Measurements from ENCODE around the gene PARP15.

PARP15 gene

DNA sequence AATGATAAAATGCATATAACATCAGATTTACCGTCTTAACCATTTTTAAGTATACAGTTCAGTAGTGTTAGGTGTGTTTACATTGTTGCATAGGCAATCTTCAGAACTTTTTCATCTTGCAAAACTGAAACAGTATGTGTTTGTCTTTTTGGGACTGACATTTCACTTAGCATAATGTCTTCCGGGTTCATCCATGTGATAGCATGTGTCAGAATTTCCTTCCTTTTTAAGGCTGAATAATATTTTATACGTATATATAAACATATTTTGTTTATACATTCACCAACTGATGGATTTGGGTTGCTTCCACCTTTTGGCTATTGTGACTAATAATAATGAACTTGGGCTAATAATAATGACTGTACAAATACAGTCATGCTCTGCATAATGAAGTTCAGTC is 3.0 kb downstream of the PARP15 start:
- H3K79me2 ChIP-seq (ENCODE audit: control insufficient read depth, insufficient read depth, low read length, poor library complexity): peaks cover 2% of the 10 kb centered on the region
- H2AK5ac ChIP-seq (ENCODE audit: low read length): no peak overlapping the region
- peaks cover 3% of the 10 kb centered on the region for H3K9me3 ChIP-seq (ENCODE audit: insufficient read depth, low read depth, low read length)
- H3K4me3 ChIP-seq (ENCODE audit: low read depth, low read length): no peak overlapping the region
- no peak overlapping the region for H2BK120ac ChIP-seq (ENCODE audit: insufficient read depth, low read length, poor library complexity)
- no peak overlapping the region for H3K18ac ChIP-seq (ENCODE audit: low read length)
- no peak overlapping the region for H3K4me2 ChIP-seq (ENCODE audit: low read length)
- no peak overlapping the region for H4K91ac ChIP-seq (ENCODE audit: low read depth, low read length)
- WGBS (ENCODE audit: extremely low coverage, insufficient coverage, insufficient read length): no CpG with 5 or more reads among the region's 3 CpGs
- H3K4me1 ChIP-seq (ENCODE audit: control insufficient read depth in 1 of 2, insufficient read depth in 2 of 2, low read length in 2 of 2): peaks cover 0 to 6% of the 10 kb centered on the region in 2 experiments
- no peak for DNase-seq
- H3K79me1 ChIP-seq (ENCODE audit: low read length): no peaks in the 10 kb centered on the region
- H4K12ac ChIP-seq (ENCODE audit: low read depth, low read length): no peak overlapping the region
- no peak overlapping the region for H4K8ac ChIP-seq (ENCODE audit: low read depth, low read length)
- no peak overlapping the region for H2BK12ac ChIP-seq (ENCODE audit: low read length)
- no peak overlapping the region for H3K14ac ChIP-seq (ENCODE audit: low read length)
- peaks cover 6% of the 10 kb centered on the region for H3K27me3 ChIP-seq (ENCODE audit: insufficient read depth, low read length)
- H3K27ac ChIP-seq (ENCODE audit: low read depth, low read length): no peak overlapping the region
- H3K23ac ChIP-seq (ENCODE audit: low read length): no peak overlapping the region
- H3K4ac ChIP-seq (ENCODE audit: low read depth, low read length): no peak overlapping the region
- no peaks in the 10 kb centered on the region for H3K36me3 ChIP-seq (ENCODE audit: control insufficient read depth in 1 of 2, insufficient read depth in 2 of 2, low read length in 2 of 2)
- no peak overlapping the region for H2AFZ ChIP-seq (ENCODE audit: insufficient read depth, low read length, poor library complexity)
- no peak overlapping the region for H3K9ac ChIP-seq (ENCODE audit: low read length)
- H2BK5ac ChIP-seq (ENCODE audit: low read depth, low read length, poor library complexity): no peak overlapping the region

- Histone ChIP-seq H4K91ac (ENCODE audit: low read depth, low read length) (no peak overlapping the region), H3K36me3 (ENCODE audit: control insufficient read depth in 1 of 2, insufficient read depth in 2 of 2, low read length in 2 of 2) (no peaks in the 10 kb centered on the region), H3K27me3 (ENCODE audit: insufficient read depth, low read length) (peaks cover 6% of the 10 kb centered on the region), H2BK12ac (ENCODE audit: low read length) (no peak overlapping the region), H2BK5ac (ENCODE audit: low read depth, low read length, poor library complexity) (no peak overlapping the region), H2BK120ac (ENCODE audit: insufficient read depth, low read length, poor library complexity) (no peak overlapping the region), H3K9ac (ENCODE audit: low read length) (no peak overlapping the region), H3K4me2 (ENCODE audit: low read length) (no peak overlapping the region), H3K14ac (ENCODE audit: low read length) (no peak overlapping the region), H3K79me2 (ENCODE audit: control insufficient read depth, insufficient read depth, low read length, poor library complexity) (peaks cover 2% of the 10 kb centered on the region), H4K12ac (ENCODE audit: low read depth, low read length) (no peak overlapping the region), H3K4me3 (ENCODE audit: low read depth, low read length) (no peak overlapping the region), H3K4me1 (ENCODE audit: control insufficient read depth in 1 of 2, insufficient read depth in 2 of 2, low read length in 2 of 2) (peaks cover 0 to 6% of the 10 kb centered on the region in 2 experiments), H3K79me1 (ENCODE audit: low read length) (no peaks in the 10 kb centered on the region), H3K4ac (ENCODE audit: low read depth, low read length) (no peak overlapping the region), H4K8ac (ENCODE audit: low read depth, low read length) (no peak overlapping the region), H2AFZ (ENCODE audit: insufficient read depth, low read length, poor library complexity) (no peak overlapping the region), H3K27ac (ENCODE audit: low read depth, low read length) (no peak overlapping the region), H2AK5ac (ENCODE audit: low read length) (no peak overlapping the region), H3K23ac (ENCODE audit: low read length) (no peak overlapping the region), H3K18ac (ENCODE audit: low read length) (no peak overlapping the region), H3K9me3 (ENCODE audit: insufficient read depth, low read depth, low read length) (peaks cover 3% of the 10 kb centered on the region)
- WGBS (ENCODE audit: extremely low coverage, insufficient coverage, insufficient read length): no CpG with 5 or more reads among the region's 2 CpGs
- no peak for DNase-seq
Measured at GRCh38 chr3:122581622-122582021, 4.2 kb downstream of the PARP15 start.

DNA sequence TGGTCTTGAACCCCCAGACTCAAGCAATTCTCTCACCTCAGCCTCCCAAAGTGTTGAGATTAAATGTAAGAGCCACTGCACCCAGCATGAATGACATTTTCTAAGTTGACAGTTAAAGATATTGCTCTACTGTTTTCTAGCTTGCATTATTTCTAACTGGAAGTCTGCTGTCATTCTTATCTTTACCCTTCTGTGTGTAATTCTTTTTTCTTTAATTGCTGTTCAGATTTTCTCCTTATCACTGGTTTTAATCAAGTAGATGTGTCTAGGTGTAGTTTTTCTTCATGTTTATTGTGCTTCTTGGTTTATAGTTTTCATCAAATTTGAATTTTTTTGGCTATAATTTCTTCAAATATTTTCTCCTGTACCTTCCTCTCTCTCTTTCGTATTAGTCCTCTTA is 4.9 kb downstream of the PARP15 start:
- H3K27ac ChIP-seq (ENCODE audit: low read depth, low read length): no peak overlapping the region
- WGBS (ENCODE audit: extremely low coverage, insufficient coverage, insufficient read length): no CpG with 5 or more reads among the region's 1 CpG

DNA sequence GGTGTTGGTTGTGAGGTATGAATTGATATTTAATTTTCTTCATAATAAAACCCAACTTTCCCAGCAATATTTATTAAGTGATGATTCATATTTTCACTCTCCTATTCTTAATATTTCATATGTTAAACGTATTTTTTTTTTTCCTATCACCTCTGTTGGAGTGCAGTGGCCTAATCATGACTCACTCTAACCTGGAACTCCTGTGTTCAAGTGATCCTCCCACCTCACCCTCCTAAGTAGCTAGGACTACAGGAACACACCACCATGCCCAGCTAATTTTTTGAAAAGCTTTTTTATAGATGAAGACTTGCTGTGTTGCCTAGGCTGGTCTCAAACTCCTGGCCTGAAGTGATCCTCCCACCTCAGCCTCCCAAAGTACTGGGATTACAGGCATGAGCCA is 8.6 kb downstream of the PARP15 start:
- no peak overlapping the region for H3K14ac ChIP-seq (ENCODE audit: low read length)
- H4K8ac ChIP-seq (ENCODE audit: low read depth, low read length): no peak overlapping the region
- no peak overlapping the region for H3K18ac ChIP-seq (ENCODE audit: low read length)
- H2BK12ac ChIP-seq (ENCODE audit: low read length): no peak overlapping the region
- no peaks in the 10 kb centered on the region for H3K27me3 ChIP-seq (ENCODE audit: insufficient read depth, low read length)
- H3K4me1 ChIP-seq (ENCODE audit: control insufficient read depth in 1 of 2, insufficient read depth in 2 of 2, low read length in 2 of 2): no peaks in the 10 kb centered on the region
- H3K36me3 ChIP-seq (ENCODE audit: control insufficient read depth in 1 of 2, insufficient read depth in 2 of 2, low read length in 2 of 2): no peaks in the 10 kb centered on the region
- no peak overlapping the region for H3K23ac ChIP-seq (ENCODE audit: low read length)
- H3K4me2 ChIP-seq (ENCODE audit: low read length): no peak overlapping the region
- no peak overlapping the region for H2BK5ac ChIP-seq (ENCODE audit: low read depth, low read length, poor library complexity)
- H3K9me3 ChIP-seq (ENCODE audit: insufficient read depth, low read depth, low read length): peaks cover 3% of the 10 kb centered on the region
- no peaks in the 10 kb centered on the region for H3K79me2 ChIP-seq (ENCODE audit: control insufficient read depth, insufficient read depth, low read length, poor library complexity)
- H2AK5ac ChIP-seq (ENCODE audit: low read length): no peak overlapping the region
- no peak overlapping the region for H2BK120ac ChIP-seq (ENCODE audit: insufficient read depth, low read length, poor library complexity)
- H3K9ac ChIP-seq (ENCODE audit: low read length): no peak overlapping the region
- H3K4me3 ChIP-seq (ENCODE audit: low read depth, low read length): no peak overlapping the region
- no peak overlapping the region for H2AFZ ChIP-seq (ENCODE audit: insufficient read depth, low read length, poor library complexity)
- H3K27ac ChIP-seq (ENCODE audit: low read depth, low read length): no peak overlapping the region
- no peak overlapping the region for H4K91ac ChIP-seq (ENCODE audit: low read depth, low read length)
- no CpG with 5 or more reads among the region's 1 CpG for WGBS (ENCODE audit: extremely low coverage, insufficient coverage, insufficient read length)
- H3K79me1 ChIP-seq (ENCODE audit: low read length): no peaks in the 10 kb centered on the region
- no peak overlapping the region for H3K4ac ChIP-seq (ENCODE audit: low read depth, low read length)
- no peak overlapping the region for H4K12ac ChIP-seq (ENCODE audit: low read depth, low read length)
- DNase-seq: no peak

More for the DNA sequence above, 4.9 kb downstream of the PARP15 start:
- Histone ChIP-seq H4K91ac (ENCODE audit: low read depth, low read length) (no peak overlapping the region), H3K14ac (ENCODE audit: low read length) (no peak overlapping the region), H3K36me3 (ENCODE audit: control insufficient read depth in 1 of 2, insufficient read depth in 2 of 2, low read length in 2 of 2) (no peaks in the 10 kb centered on the region), H3K79me1 (ENCODE audit: low read length) (no peaks in the 10 kb centered on the region), H4K8ac (ENCODE audit: low read depth, low read length) (no peak overlapping the region), H3K23ac (ENCODE audit: low read length) (no peak overlapping the region), H3K9ac (ENCODE audit: low read length) (no peak overlapping the region), H3K4me2 (ENCODE audit: low read length) (no peak overlapping the region), H4K12ac (ENCODE audit: low read depth, low read length) (no peak overlapping the region), H3K4ac (ENCODE audit: low read depth, low read length) (no peak overlapping the region), H3K4me3 (ENCODE audit: low read depth, low read length) (no peak overlapping the region), H2AK5ac (ENCODE audit: low read length) (no peak overlapping the region), H2BK5ac (ENCODE audit: low read depth, low read length, poor library complexity) (no peak overlapping the region), H2BK12ac (ENCODE audit: low read length) (no peak overlapping the region), H3K18ac (ENCODE audit: low read length) (no peak overlapping the region), H3K4me1 (ENCODE audit: control insufficient read depth in 1 of 2, insufficient read depth in 2 of 2, low read length in 2 of 2) (peaks cover 0 to 4% of the 10 kb centered on the region in 2 experiments), H3K9me3 (ENCODE audit: insufficient read depth, low read depth, low read length) (peaks cover 3% of the 10 kb centered on the region), H2AFZ (ENCODE audit: insufficient read depth, low read length, poor library complexity) (no peak overlapping the region), H3K79me2 (ENCODE audit: control insufficient read depth, insufficient read depth, low read length, poor library complexity) (peaks cover 2% of the 10 kb centered on the region), H3K27me3 (ENCODE audit: insufficient read depth, low read length) (peaks cover 4% of the 10 kb centered on the region), H2BK120ac (ENCODE audit: insufficient read depth, low read length, poor library complexity) (no peak overlapping the region)
- DNase-seq: no peak
